Esophagus squamous epithelium (tissue), 5 donors: ENCODE measurements around the gene CCNJL. TPM values are rescaled to one million over a fixed set of nuclear protein-coding genes. Genes with fewer than 3 reads are reported as not detected.
"Not testable (repeated sequence)": the region's sequence is repeated elsewhere in the genome, so short reads cannot be mapped to it uniquely, and the experiment has no call there.

Experiments used
- DNase-seq: peaks from one replicate; lab custom pipeline; 2025; lab: John Stamatoyannopoulos, UW
- H3K27ac ChIP-seq, 4 donors: fragments of 200-600 bp; sonication (generic); one replicate each; pipeline ENCODE4 v1.5.1; 2016 to 2019; ENCODE audit warnings: mild to moderate bottlenecking in 1 of 4
- H3K27me3 ChIP-seq, 4 donors: fragments of 200-600 bp; sonication (generic); 1 replicate in 3 of 4; 2 replicates in 1 of 4; pipeline versions ENCODE4 v1.5.1 to v1.6.0; 2017 to 2021; ENCODE audit warnings: antibody characterized with exemption in 1 of 4
- H3K36me3 ChIP-seq, 3 donors: fragments of 200-600 bp; sonication (generic); one replicate each; pipeline ENCODE4 v1.5.1; 2016 to 2019
- H3K4me1 ChIP-seq, 3 donors: fragments of 200-600 bp; sonication (generic); one replicate each; pipeline ENCODE4 v1.5.1; 2017 to 2019
- H3K4me3 ChIP-seq, 4 donors: fragments of 200-600 bp; sonication (generic); 1 replicate in 3 of 4; 2 replicates in 1 of 4; pipeline ENCODE4 v1.5.1; 2016 to 2019; ENCODE audit warnings: mild to moderate bottlenecking in 2 of 4, moderate library complexity in 1 of 4
- H3K9me3 ChIP-seq, 3 donors: fragments of 200-600 bp; sonication (generic); one replicate each; pipeline ENCODE4 v1.5.1; 2016 to 2019
- CTCF ChIP-seq, 6 experiments: fragments of 450-650 bp in 4 of 6; fragments of 200-600 bp in 2 of 6; sonication (generic) in 2 of 6; IDR thresholded peaks; one replicate each; pipeline ENCODE4 v1.5.1; 2016 to 2019; ENCODE audit warnings: antibody characterized with exemption in 6 of 6, mild to moderate bottlenecking in 4 of 6, moderate library complexity in 4 of 6
- POLR2A ChIP-seq, 4 donors: fragments of 450-650 bp; IDR thresholded peaks; one replicate each; pipeline ENCODE4 v1.6.1; 2017; ENCODE audit warnings: antibody characterized with exemption in 4 of 4, mild to moderate bottlenecking in 4 of 4, moderate library complexity in 3 of 4
- WGBS, 2 donors: methylation state at CpG; one replicate each; pipeline ENCODE4 v1.1.5; 2018; 5-methylcytosine and 5-hydroxymethylcytosine counted together
- intact Hi-C: fragments of 100-400 bp; cut with DNase I; formaldehyde crosslinking; loops from one replicate; pipeline ENCODE4 v1.15.0; 2022
- total RNA-seq, 4 donors: library from RNA; depleted of rRNA; stranded (reverse); fragments of >200 nt; gene quantifications; one replicate each; pipeline ENCODE4 v1.1.0, GENCODE V29; 2016
- donor health status: DM: yes; HTN: yes; CAD: no.

CCNJL gene
- total RNA-seq, 4 donors from 2014 or later = 0.04 to 3.0 (median 0.74) TPM

- H3K36me3 ChIP-seq = peaks cover 0 to 19% (median 0%) of the 10 kb centered on the region in 3 donors
- H3K4me1 ChIP-seq = peaks cover 0 to 7% (median 0%) of the 10 kb centered on the region in 3 donors
- TF ChIP-seq CTCF (IDR thresholded peaks at IDR 0.05) (no peak), POLR2A (IDR thresholded peaks at IDR 0.05) (no peak)
- DNase-seq = no peak
- intact Hi-C loops = no loop called here
- H3K9me3 ChIP-seq = no peaks in the 10 kb centered on the region
- WGBS, 2 donors = 87 to 89% methylated on average over 6 to 8 of the region's 17 CpGs
- H3K27ac ChIP-seq = no peak overlapping the region
- no peak overlapping the region for H3K4me3 ChIP-seq
- H3K27me3 ChIP-seq = no peaks in the 10 kb centered on the region
Measured at GRCh38 chr5:160253441-160253840, 58.9 kb downstream of the CCNJL start.

- no peak for DNase-seq
- Histone ChIP-seq H3K9me3 (no peaks in the 10 kb centered on the region), H3K27me3 (no peaks in the 10 kb centered on the region), H3K27ac (no peak overlapping the region), H3K36me3 (peaks cover 0 to 19% (median 0%) of the 10 kb centered on the region in 3 donors), H3K4me3 (no peak overlapping the region), H3K4me1 (peaks cover 0 to 7% (median 0%) of the 10 kb centered on the region in 3 donors)
- TF ChIP-seq POLR2A (IDR thresholded peaks at IDR 0.05) (no peak), CTCF (IDR thresholded peaks at IDR 0.05) (no peak)
- intact Hi-C loops = no loop called here
- 84 to 90% methylated on average over 9 of the region's 9 CpGs for WGBS, 2 donors
Measured at GRCh38 chr5:160252916-160253315, 59.4 kb downstream of the CCNJL start.

- Histone ChIP-seq H3K27ac (no peak overlapping the region), H3K9me3 (no peaks in the 10 kb centered on the region), H3K4me1 (peaks cover 0 to 7% (median 0%) of the 10 kb centered on the region in 3 donors), H3K4me3 (no peak overlapping the region), H3K36me3 (peaks cover 0 to 19% (median 0%) of the 10 kb centered on the region in 3 donors), H3K27me3 (no peaks in the 10 kb centered on the region)
- WGBS, 2 donors = 81 to 83% methylated on average over 9 to 11 of the region's 14 CpGs
- intact Hi-C loops = no loop called here
- TF ChIP-seq POLR2A (IDR thresholded peaks at IDR 0.05) = no peak
- no peak for TF ChIP-seq CTCF (IDR thresholded peaks at IDR 0.05)
- DNase-seq = no peak
Measured at GRCh38 chr5:160251406-160252155, 60.8 kb downstream of the CCNJL start.

GRCh38 chr5:160250826-160251225 is 61.5 kb downstream of the CCNJL start:
- Histone ChIP-seq H3K36me3 (peaks cover 0 to 19% (median 0%) of the 10 kb centered on the region in 3 donors), H3K4me3 (no peak overlapping the region), H3K27me3 (no peaks in the 10 kb centered on the region), H3K27ac (no peak overlapping the region), H3K9me3 (no peaks in the 10 kb centered on the region), H3K4me1 (peaks cover 0 to 7% (median 0%) of the 10 kb centered on the region in 3 donors)
- DNase-seq = no peak
- TF ChIP-seq CTCF (IDR thresholded peaks at IDR 0.05) (no peak), POLR2A (IDR thresholded peaks at IDR 0.05) (no peak)
- WGBS, 2 donors = 75 to 83% methylated on average over 2 of the region's 2 CpGs
- intact Hi-C loops = no loop called here

GRCh38 chr5:160250226-160250625 is 62.1 kb downstream of the CCNJL start:
- no peaks in the 10 kb centered on the region for H3K27me3 ChIP-seq
- no peak overlapping the region for H3K4me3 ChIP-seq
- 79% methylated on average over 5 of the region's 5 CpGs for WGBS, 2 donors
- no peak for DNase-seq
- no peaks in the 10 kb centered on the region for H3K9me3 ChIP-seq
- H3K36me3 ChIP-seq = peaks cover 0 to 19% (median 0%) of the 10 kb centered on the region in 3 donors
- TF ChIP-seq CTCF (IDR thresholded peaks at IDR 0.05) = no peak
- TF ChIP-seq POLR2A (IDR thresholded peaks at IDR 0.05) = no peak
- intact Hi-C loops = no loop called here
- no peak overlapping the region for H3K27ac ChIP-seq
- H3K4me1 ChIP-seq = peaks cover 0 to 7% (median 0%) of the 10 kb centered on the region in 3 donors

GRCh38 chr5:160249570-160249969 is 62.8 kb downstream of the CCNJL start:
- H3K27me3 ChIP-seq, intact Hi-C loops, DNase-seq, H3K4me3 ChIP-seq, H3K4me1 ChIP-seq, H3K9me3 ChIP-seq, H3K27ac ChIP-seq: not testable (repeated sequence)
- WGBS, 2 donors = 63 to 75% methylated on average over 1 of the region's 1 CpG
- peaks cover 0 to 19% (median 0%) of the 10 kb centered on the region in 3 donors for H3K36me3 ChIP-seq
